ENCODE measurements around the gene TCP11L1. TPM values are rescaled to one million over a fixed set of nuclear protein-coding genes. Genes with fewer than 3 reads are reported as not detected.

Gene TCP11L1
- total RNA-seq (2014; rRNA removed), result 32.6 and 37.5 TPM in 2 replicates
- 13.3 TPM for polyA plus RNA-seq (2012)

- DNase-seq (ENCODE audit: low read depth), result peak; percentile 90
These were observed at the start of gene TCP11L1 for GRCh38 chr11:33039274-33040032. TCP11L1 (plus strand) TSS chr11:33039572; CDS start chr11:33043774, 4,202 bp downstream.

DNA sequence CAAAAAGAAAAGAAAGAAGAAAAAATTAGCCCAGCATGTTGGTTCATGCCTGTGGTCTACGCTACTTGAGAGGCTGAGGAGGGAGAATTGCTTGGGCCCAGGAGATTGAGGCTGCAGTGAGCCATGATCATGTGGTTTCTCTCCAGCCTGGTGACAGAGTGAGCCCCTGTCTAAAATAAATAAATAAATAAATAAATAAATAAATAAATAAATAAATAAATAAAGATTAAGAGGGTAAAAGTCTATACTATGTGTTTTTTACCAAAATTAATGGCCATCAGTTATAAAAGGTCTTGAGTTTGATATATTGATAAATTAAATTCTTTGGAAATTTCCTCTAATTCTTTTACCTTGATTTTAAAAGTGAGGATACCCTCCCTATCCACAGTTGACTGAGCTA, 48.9 kb upstream of the TCP11L1 start:
- DNase-seq (ENCODE audit: low read depth), result no peak

GRCh38 chr11:32991427-32991826, 47.9 kb upstream of the TCP11L1 start:
- no peak for DNase-seq (ENCODE audit: low read depth)

GRCh38 chr11:32991898-32992297, 47.5 kb upstream of the TCP11L1 start:
- no peak for DNase-seq (ENCODE audit: low read depth)

GRCh38 chr11:33000181-33000580, 39.2 kb upstream of the TCP11L1 start:
- peak; percentile 89 for DNase-seq (ENCODE audit: low read depth)

GRCh38 chr11:33001281-33001680, 38.1 kb upstream of the TCP11L1 start:
- DNase-seq (ENCODE audit: low read depth), result peak; percentile 39

GRCh38 chr11:33001751-33002542, 37.4 kb upstream of the TCP11L1 start:
- no peak for DNase-seq (ENCODE audit: low read depth)

DNA sequence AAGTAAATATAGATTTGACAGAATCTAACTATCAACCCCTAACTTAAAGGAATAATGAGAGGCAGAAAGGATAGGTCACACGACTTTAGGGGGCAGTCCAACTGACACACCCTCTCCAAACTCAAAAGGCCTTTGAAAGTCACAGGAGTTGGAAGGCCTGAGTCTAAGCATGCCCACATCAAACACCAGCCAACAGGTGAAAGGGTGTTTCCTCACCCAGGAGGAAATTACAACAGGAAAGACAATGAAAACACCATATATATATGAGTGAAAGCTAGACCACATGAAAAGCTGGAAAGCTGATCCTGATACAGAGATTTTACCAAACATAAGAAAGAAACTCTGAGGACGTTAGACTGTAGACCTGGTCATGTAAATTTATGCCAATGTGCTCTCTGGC, 34.2 kb upstream of the TCP11L1 start:
- DNase-seq (ENCODE audit: low read depth), result no peak

DNA sequence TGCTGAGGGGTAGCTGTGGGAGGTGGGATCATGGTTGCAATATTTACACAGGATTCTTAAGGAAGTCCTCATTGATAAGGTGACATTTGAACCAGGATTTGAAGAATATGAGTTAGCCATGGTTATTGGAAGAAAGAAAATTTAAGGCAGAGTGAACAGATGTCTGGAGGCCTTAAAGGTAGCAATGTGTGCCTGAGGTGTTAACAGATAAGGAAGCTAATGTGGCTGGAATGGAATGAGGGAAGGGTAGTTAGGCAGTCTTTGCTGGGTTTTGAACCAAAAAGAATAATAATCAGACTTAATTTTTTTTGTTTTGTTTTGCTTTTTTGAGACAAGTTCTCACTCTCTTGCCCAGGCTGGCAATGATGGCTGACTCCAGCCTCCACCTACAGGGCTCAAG, 33.4 kb upstream of the TCP11L1 start:
- no peak for DNase-seq (ENCODE audit: low read depth)

DNA sequence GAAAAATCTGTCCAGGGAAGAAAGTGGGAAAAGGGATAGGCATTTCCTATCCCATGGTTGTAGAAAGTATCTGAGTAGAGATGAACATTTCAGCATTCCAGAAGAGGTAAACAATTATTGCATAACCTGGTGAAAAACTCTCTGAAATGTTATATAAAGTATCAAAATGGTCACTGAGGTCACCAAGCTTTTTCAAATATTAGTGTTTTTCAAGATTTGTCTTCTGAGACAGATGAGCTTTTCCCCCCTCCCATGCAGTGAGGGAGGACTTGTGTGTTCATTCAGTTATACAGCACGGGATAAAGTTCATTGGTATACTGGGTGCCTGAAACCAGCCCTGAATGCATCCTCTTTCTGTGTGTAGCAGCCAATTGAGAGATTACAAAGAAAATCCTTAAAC, 25.6 kb upstream of the TCP11L1 start:
- no peak for DNase-seq (ENCODE audit: low read depth)

DNA sequence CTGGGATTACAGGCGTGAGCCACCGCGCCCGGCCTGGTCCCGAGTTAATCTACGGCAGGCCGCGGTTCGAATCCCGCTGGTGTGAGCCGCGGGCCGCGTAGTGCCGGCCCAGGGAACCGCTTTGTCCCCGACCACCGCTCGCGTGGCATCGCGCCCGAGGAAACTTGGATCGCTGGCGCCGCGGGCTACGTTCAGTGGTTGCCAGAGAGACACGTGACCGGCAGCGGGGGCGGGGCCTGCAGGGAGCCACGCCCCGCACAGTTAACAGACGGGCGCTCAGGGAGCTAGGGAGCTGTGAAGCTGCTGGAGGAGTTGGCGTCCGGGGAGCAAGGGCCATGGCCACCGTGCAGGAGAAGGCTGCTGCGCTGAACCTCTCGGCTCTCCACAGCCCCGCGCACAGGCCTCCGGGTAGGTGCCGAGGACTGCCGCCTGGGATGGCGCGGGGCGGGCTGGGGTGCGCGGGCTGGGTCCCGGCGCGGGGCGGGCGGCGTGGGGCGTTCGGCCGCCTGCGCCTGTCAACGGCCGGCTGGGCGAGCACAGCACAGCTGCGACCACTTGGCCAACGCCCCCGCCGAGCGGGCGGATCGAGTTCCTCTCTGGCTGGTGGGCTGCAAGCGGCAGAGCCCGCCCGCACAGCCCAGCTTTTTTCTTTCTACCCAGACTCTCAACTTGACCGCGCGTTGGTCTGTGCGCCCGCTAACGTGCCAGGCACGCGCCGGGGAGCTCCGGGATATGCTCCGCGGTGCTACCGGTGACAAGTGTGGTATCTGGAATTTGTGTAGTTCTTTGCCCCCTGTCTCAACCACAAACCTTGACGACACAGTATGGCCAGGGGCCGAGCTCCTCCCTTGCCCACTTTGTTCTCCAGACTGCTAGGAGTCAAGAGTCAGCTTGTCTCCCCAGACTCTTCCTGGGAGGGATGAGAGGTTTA, 23.5 kb upstream of the TCP11L1 start, which contains the start of gene DEPDC7:
TSS of gene DEPDC7 (plus strand) at position 258 of the 931 bp plus-strand sequence. CDS start at position 336, 78 bp downstream.
- peak; percentile 91 for DNase-seq (ENCODE audit: low read depth)

DNA sequence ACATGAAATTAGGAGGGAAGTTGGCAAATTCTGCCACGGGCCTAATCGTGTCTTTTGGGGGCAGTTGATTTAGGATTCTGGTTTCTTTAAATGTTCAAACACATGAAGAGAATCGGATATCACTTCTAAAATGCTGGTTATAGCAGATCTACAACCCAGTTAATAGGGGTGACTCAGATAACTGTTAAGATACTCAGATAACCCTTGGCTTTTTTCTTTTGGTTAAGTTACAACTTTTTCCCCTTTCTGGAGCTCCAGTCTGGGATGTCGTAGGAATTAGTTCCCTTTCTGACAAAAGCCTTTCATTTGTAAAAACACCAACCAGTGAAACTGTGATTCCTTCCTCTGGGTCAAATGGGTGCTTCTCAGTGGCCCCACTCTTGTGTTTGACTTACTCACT, 22.7 kb upstream of the TCP11L1 start:
- peak; percentile 15 for DNase-seq (ENCODE audit: low read depth)

- no peak for DNase-seq (ENCODE audit: low read depth)
These were observed 21.9 kb upstream of the TCP11L1 start for GRCh38 chr11:33017478-33017877.

- DNase-seq (ENCODE audit: low read depth), result no peak
These were observed 21.4 kb upstream of the TCP11L1 start for GRCh38 chr11:33017965-33018364.

- DNase-seq (ENCODE audit: low read depth), result peak; percentile 30
These were observed 20.5 kb upstream of the TCP11L1 start for GRCh38 chr11:33018840-33019239.

- DNase-seq (ENCODE audit: low read depth), result no peak
These were observed 17.9 kb upstream of the TCP11L1 start for GRCh38 chr11:33021501-33021900.

- no peak for DNase-seq (ENCODE audit: low read depth)
These were observed 17.4 kb upstream of the TCP11L1 start for GRCh38 chr11:33021937-33022336.

DNA sequence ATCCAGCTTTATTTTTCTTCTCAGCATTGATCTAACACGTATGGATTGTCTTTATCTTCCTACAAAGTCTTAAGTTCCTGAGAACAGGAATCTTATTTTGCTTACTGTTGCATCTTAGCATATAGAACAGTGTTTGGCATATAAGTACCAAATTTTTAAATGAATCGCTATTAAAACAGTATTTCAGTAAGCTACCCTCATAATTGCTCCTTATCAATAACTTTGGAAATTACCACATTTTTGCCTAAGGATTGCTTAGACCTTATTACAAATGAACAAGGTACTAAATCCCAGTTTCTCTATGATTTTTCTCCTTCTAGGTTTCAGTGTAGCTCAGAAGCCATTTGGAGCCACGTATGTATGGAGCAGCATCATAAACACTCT, 14.0 kb upstream of the TCP11L1 start:
- DNase-seq (ENCODE audit: low read depth), result no peak

DNA sequence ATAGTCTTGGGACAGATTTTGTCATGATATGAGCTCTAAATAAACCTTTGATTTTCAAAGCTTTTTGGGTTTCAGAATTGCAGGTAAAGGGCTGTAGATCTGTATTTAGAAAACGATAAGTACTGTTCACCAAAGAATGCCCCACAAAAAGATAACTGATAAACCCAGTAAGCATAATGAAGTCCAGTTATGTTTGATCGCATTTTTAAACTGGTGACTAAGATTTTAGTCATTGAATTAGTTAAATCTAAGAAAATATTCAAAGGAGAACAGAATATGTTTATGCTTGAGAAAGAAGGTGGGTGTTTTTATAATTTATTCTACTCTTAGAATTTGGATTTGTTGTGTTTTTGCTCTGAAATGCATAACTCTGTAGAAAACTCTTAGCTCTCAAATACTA, 12.1 kb upstream of the TCP11L1 start:
- no peak for DNase-seq (ENCODE audit: low read depth)

DNA sequence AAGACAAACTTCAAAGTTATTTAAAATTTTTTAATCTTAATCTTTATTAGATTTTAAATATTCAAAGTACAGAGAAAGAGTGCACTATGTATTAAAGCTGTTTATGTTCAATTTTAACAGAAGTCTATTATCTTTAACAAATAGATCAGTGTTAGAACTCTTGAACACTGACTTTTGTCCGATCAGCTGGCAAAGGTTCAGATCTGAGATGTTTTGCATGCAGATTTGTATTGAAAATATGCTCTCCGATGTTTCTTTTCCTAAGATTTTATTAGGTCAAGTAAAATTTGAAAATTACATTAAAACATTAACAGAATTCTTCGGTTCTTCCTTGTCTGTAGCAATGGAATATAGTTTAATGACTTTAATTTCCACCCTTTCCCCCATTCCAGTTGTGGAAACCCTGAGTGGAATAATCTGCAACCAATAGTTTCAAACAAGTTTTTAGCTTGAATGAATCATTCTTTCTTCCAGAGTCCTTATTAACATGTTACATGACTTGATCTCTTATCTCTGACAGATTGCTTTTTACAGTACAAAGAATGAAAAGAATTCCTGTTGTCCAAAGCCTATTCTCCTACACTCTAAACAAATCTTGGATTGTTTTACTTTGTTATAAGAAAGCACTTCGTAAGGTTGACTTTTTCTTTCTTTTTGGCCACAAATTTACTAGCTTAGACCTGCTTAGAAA, 11.4 kb upstream of the TCP11L1 start:
- no peak for DNase-seq (ENCODE audit: low read depth)

DNA sequence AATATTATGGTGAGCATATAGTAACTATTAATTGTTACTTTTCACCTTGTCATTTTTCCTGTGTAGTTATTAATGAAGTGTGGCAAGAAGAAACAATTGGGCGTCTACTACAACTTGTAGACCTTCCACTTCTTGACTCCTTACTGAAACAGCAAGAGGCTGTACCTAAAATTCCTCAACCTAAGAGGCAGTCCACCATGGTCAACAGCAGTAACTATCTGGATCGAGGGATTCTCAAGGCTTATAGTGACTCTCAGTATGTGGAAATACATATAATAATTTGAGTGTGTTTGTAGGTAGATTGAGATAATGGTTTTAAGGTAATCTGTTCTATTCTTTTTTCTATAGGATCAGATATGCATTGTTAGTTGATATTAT, 10.8 kb upstream of the TCP11L1 start:
- DNase-seq (ENCODE audit: low read depth), result no peak

All from LHCN-M2 (cell line).